IMR-90 (cell line): ENCODE results near the gene COL23A1. TPM values are rescaled to one million over a fixed set of nuclear protein-coding genes. Genes with fewer than 3 reads are reported as not detected.

Experiments used
- ATAC-seq: fragments of 200-7000 bp; cut with Tn5 transposase; 2 replicates; pipeline ENCODE4 v1.9.1; 2020; ENCODE audit warnings: low read depth, mild to moderate bottlenecking, moderate library complexity
- BruUV-seq: library from RNA; stranded (reverse); fragments of 400-500 nt; replicated peaks from 2 replicates; lab custom pipeline; 2021; lab: Mats Ljungman, UMichigan
- CTCF ChIA-PET: fragments of 300-600 bp; formaldehyde crosslinking; extraction: SDS; loops from one replicate; lab custom pipeline; 2021; ENCODE audit warnings: antibody characterized with exemption; lab: Yijun Ruan, JAX
- POLR2A ChIA-PET: fragments of 300-600 bp; sonication (Branson Sonifier 250); formaldehyde crosslinking; loops from one replicate; lab custom pipeline; 2022; ENCODE audit warnings: antibody characterized with exemption; ENCODE audit not compliant: unreplicated experiment; lab: Charles Lee
- DNase-seq: peaks from one replicate; pipeline ENCODE4 v3.0.0; 2013
- H2AFZ ChIP-seq: replicated peaks from 2 replicates; pipeline ENCODE3; 2013; ENCODE audit warnings: low read length, mild to moderate bottlenecking; ENCODE audit not compliant: poor library complexity
- H2AK5ac ChIP-seq: 2 replicates; pipeline ENCODE4 v1.6.1; 2013; ENCODE audit warnings: low read depth, low read length, inconsistent platforms
- H2AK9ac ChIP-seq: replicated peaks from 2 replicates; pipeline ENCODE3; 2013; ENCODE audit warnings: mild to moderate bottlenecking, low read depth, low read length, moderate library complexity; ENCODE audit not compliant: poor library complexity
- H2BK120ac ChIP-seq: 2 replicates; pipeline ENCODE4 v1.6.1; 2013; ENCODE audit warnings: low read depth, low read length, inconsistent platforms
- H2BK15ac ChIP-seq: 3 replicates; pipeline ENCODE4 v1.6.1; 2013; ENCODE audit warnings: low read depth, low read length, inconsistent platforms
- H2BK20ac ChIP-seq: 2 replicates; pipeline ENCODE4 v1.6.1; 2013; ENCODE audit warnings: low read depth, mild to moderate bottlenecking, inconsistent platforms, low read length, moderate library complexity
- H2BK5ac ChIP-seq: 2 replicates; pipeline ENCODE4 v1.6.1; 2013; ENCODE audit warnings: mild to moderate bottlenecking, low read depth, low read length, inconsistent platforms; ENCODE audit not compliant: poor library complexity, severe bottlenecking
- H3K14ac ChIP-seq: replicated peaks from 2 replicates; pipeline ENCODE4 v1.6.1; 2013; ENCODE audit warnings: low read depth, low read length, inconsistent platforms
- H3K18ac ChIP-seq: 2 replicates; pipeline ENCODE4 v1.6.1; 2013; ENCODE audit warnings: low read depth, low read length, control low read depth
- H3K23ac ChIP-seq: 2 replicates; pipeline ENCODE4 v1.6.1; 2013; ENCODE audit warnings: low read depth, low read length, inconsistent platforms
- H3K27ac ChIP-seq: 2 replicates; pipeline ENCODE4 v1.5.1; 2013; ENCODE audit warnings: mild to moderate bottlenecking, control low read depth, low read length; ENCODE audit not compliant: insufficient read depth
- H3K27me3 ChIP-seq: 2 replicates; pipeline ENCODE4 v1.6.1; 2013; ENCODE audit warnings: low read length; ENCODE audit not compliant: control insufficient read depth, insufficient read depth
- H3K36me3 ChIP-seq: 2 replicates; pipeline ENCODE4 v1.6.1; 2013; ENCODE audit warnings: low read length, mixed read lengths; ENCODE audit not compliant: control insufficient read depth, insufficient read depth
- H3K4ac ChIP-seq: 2 replicates; pipeline ENCODE4 v1.6.1; 2013; ENCODE audit warnings: low read depth, low read length, inconsistent platforms
- H3K4me1 ChIP-seq: 2 replicates; pipeline ENCODE4 v1.6.1; 2013; ENCODE audit warnings: low read length, mixed read lengths; ENCODE audit not compliant: control insufficient read depth, insufficient read depth
- H3K4me2 ChIP-seq: 2 replicates; pipeline ENCODE4 v1.6.1; 2013; ENCODE audit warnings: low read depth, mild to moderate bottlenecking, control low read depth, low read length, moderate library complexity
- H3K4me3 ChIP-seq: 2 replicates; pipeline ENCODE4 v1.5.1; 2013; ENCODE audit warnings: low read depth, mild to moderate bottlenecking, control low read depth, low read length, moderate library complexity; ENCODE audit not compliant: insufficient read depth
- H3K56ac ChIP-seq: 2 replicates; pipeline ENCODE4 v1.6.1; 2013; ENCODE audit warnings: low read length, inconsistent platforms; ENCODE audit not compliant: insufficient read depth; ENCODE audit errors: extremely low read depth
- H3K79me1 ChIP-seq, 2 experiments: 2 replicates each; pipeline ENCODE4 v1.6.1; 2013; ENCODE audit warnings: low read length in 2 of 2, inconsistent platforms in 1 of 2, low read depth in 1 of 2
- H3K9ac ChIP-seq: 2 replicates; pipeline ENCODE4 v1.6.1; 2013; ENCODE audit warnings: low read depth, low read length, control low read depth
- H3K9me1 ChIP-seq: 2 replicates; pipeline ENCODE4 v1.6.1; 2013; ENCODE audit warnings: low read length, inconsistent platforms; ENCODE audit not compliant: insufficient read depth
- H3K9me3 ChIP-seq: 2 replicates; pipeline ENCODE4 v1.6.1; 2013; ENCODE audit warnings: low read length; ENCODE audit not compliant: control insufficient read depth, insufficient read depth
- H4K20me1 ChIP-seq: 2 replicates; pipeline ENCODE4 v1.6.1; 2013; ENCODE audit warnings: low read length, inconsistent platforms; ENCODE audit not compliant: insufficient read depth
- H4K5ac ChIP-seq: 2 replicates; pipeline ENCODE4 v1.6.1; 2013; ENCODE audit warnings: mild to moderate bottlenecking, low read depth, low read length, control low read depth
- H4K8ac ChIP-seq, 2 experiments: 2 replicates each; pipeline ENCODE4 v1.6.1; 2013; ENCODE audit warnings: low read depth in 2 of 2, low read length in 2 of 2, control low read depth in 1 of 2, inconsistent platforms in 1 of 2
- H4K91ac ChIP-seq: 2 replicates; pipeline ENCODE4 v1.6.1; 2013; ENCODE audit warnings: low read depth, low read length, inconsistent platforms; ENCODE audit not compliant: insufficient read depth
- CEBPB ChIP-seq: IDR thresholded peaks from 2 replicates; pipeline ENCODE4 v1.6.1; 2012; ENCODE audit warnings: low read depth, low read length, improper control_type of control experiment
- MAFK ChIP-seq: IDR thresholded peaks from 2 replicates; pipeline ENCODE4 v1.6.1; 2012; ENCODE audit warnings: low read depth, low read length, improper control_type of control experiment
- POLR2A ChIP-seq: IDR thresholded peaks from 2 replicates; pipeline ENCODE4 v1.6.1; 2012; ENCODE audit warnings: mild to moderate bottlenecking, low read depth, low read length
- RAD21 ChIP-seq: IDR thresholded peaks from 2 replicates; pipeline ENCODE4 v1.6.1; 2012; ENCODE audit warnings: low read length, improper control_type of control experiment
- RCOR1 ChIP-seq: IDR thresholded peaks from 2 replicates; pipeline ENCODE4 v1.6.1; 2012; ENCODE audit warnings: mild to moderate bottlenecking, low read length, improper control_type of control experiment; ENCODE audit not compliant: insufficient replicate concordance
- RFX5 ChIP-seq: IDR thresholded peaks from 2 replicates; pipeline ENCODE4 v1.8.0; 2012; ENCODE audit warnings: low read depth, mild to moderate bottlenecking, low read length, moderate library complexity
- SMC3 ChIP-seq: fragments of 150-350 bp; IDR thresholded peaks from 2 replicates; pipeline ENCODE4 v1.6.1; 2016; ENCODE audit warnings: low read depth, mild to moderate bottlenecking, antibody characterized with exemption, low read length, moderate library complexity
- WGBS, 2 experiments: methylation state at CpG; one replicate each; pipeline versions ENCODE4 v1.1.5 to v1.1.7; 2013; ENCODE audit warnings: missing lambda C conversion rate in 2 of 2; ENCODE audit not compliant: insufficient read length in 1 of 2; ENCODE audit errors: extremely low coverage in 2 of 2; 5-methylcytosine and 5-hydroxymethylcytosine counted together
- dilution Hi-C: fragments of 300-500 bp; cut with HindIII; formaldehyde crosslinking; loops from one replicate; pipeline ENCODE4 v1.14.3; 2018; ENCODE audit warnings: low sequenced_read_pairs; ENCODE audit not compliant: unreplicated experiment
- in situ Hi-C: fragments of 300-500 bp; cut with MboI; formaldehyde crosslinking; loops from 3 replicates; pipeline ENCODE4 v1.14.3; 2019; ENCODE audit warnings: low sequenced_read_pairs, inconsistent platforms, mixed read lengths
- intact Hi-C: fragments of 100-400 bp; cut with micrococcal nuclease; formaldehyde crosslinking; loops from 2 replicates; pipeline ENCODE4 v1.10.0; 2022
- polyA plus RNA-seq, 3 experiments: library from polyadenylated mRNA; depleted of rRNA; stranded (reverse); fragments of >200 nt; gene quantifications; 2 replicates each; pipeline ENCODE4 v1.2.3, GENCODE V29; 2012; ENCODE audit warnings: low replicate concordance in 1 of 3
- total RNA-seq: library from RNA; depleted of rRNA; stranded (reverse); fragments of >200 nt; gene quantifications from 2 replicates; pipeline ENCODE4 v1.2.3, GENCODE V29; 2012
- TF ChIP-seq, protein P1 (sequence below): conservative IDR thresholded peaks from 2 replicates; pipeline ENCODE4 v1.5.1; 2012; ENCODE audit warnings: mild to moderate bottlenecking, low read depth, low read length, improper control_type of control experiment

COL23A1 gene
- total and polyA plus RNA-seq, 2 of the 4 experiments (the other 2 are of a cell fraction): not detected

DNA sequence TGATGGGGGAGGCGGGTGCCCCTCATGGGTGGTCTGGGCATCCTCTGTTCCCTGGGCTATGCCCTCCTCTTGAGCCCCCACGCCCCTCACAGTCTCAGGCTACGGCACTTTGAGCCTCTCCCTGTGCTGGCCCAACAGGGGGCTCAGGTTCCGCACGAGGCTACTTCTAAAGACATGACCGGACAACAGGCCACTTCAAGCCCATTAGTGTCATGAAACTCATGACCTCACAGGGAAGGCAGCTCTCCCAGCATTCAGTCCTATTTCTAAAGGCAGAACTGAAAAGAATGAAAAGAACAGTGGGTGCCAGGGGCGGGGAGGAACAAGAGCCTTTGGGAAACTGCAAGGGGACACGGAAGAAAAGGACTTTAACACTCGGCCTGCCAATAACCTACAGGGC, 45.0 kb downstream of the COL23A1 start:
- H2BK15ac ChIP-seq: no peak overlapping the region
- H2AK9ac ChIP-seq: no peak overlapping the region
- dilution Hi-C loops (no loop called here), intact Hi-C loops (no loop called here), in situ Hi-C loops (no loop called here)
- no peak overlapping the region for H3K4ac ChIP-seq
- H3K4me1 ChIP-seq: no peaks in the 10 kb centered on the region
- H3K18ac ChIP-seq: no peak overlapping the region
- DNase-seq: no peak
- TF ChIP-seq RFX5 (no peak), RAD21 (no peak), MAFK (no peak), RCOR1 (no peak), CEBPB (no peak), SMC3 (no peak), POLR2A (no peak)
- TF ChIP-seq, protein P1, sequence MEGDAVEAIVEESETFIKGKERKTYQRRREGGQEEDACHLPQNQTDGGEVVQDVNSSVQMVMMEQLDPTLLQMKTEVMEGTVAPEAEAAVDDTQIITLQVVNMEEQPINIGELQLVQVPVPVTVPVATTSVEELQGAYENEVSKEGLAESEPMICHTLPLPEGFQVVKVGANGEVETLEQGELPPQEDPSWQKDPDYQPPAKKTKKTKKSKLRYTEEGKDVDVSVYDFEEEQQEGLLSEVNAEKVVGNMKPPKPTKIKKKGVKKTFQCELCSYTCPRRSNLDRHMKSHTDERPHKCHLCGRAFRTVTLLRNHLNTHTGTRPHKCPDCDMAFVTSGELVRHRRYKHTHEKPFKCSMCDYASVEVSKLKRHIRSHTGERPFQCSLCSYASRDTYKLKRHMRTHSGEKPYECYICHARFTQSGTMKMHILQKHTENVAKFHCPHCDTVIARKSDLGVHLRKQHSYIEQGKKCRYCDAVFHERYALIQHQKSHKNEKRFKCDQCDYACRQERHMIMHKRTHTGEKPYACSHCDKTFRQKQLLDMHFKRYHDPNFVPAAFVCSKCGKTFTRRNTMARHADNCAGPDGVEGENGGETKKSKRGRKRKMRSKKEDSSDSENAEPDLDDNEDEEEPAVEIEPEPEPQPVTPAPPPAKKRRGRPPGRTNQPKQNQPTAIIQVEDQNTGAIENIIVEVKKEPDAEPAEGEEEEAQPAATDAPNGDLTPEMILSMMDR: no peak
- H3K9ac ChIP-seq: no peak overlapping the region
- POLR2A ChIA-PET: no interaction called here
- H3K36me3 ChIP-seq: no peaks in the 10 kb centered on the region
- no peak overlapping the region for H3K4me2 ChIP-seq
- H3K4me3 ChIP-seq: no peak overlapping the region
- ATAC-seq: no peak
- H4K20me1 ChIP-seq: no peaks in the 10 kb centered on the region
- no peak overlapping the region for H2BK120ac ChIP-seq
- no CpG with 5 or more reads among the region's 9 CpGs for WGBS, 2 experiments
- no peaks in the 10 kb centered on the region for H3K27me3 ChIP-seq
- no peak overlapping the region for H2AK5ac ChIP-seq
- H3K14ac ChIP-seq: no peak overlapping the region
- no peak overlapping the region for H4K91ac ChIP-seq
- no peak overlapping the region for H4K8ac ChIP-seq
- H3K23ac ChIP-seq: no peak overlapping the region
- H3K9me3 ChIP-seq: peaks cover 3% of the 10 kb centered on the region
- H2BK20ac ChIP-seq: no peak overlapping the region
- H4K5ac ChIP-seq: no peak overlapping the region
- H3K9me1 ChIP-seq: no peaks in the 10 kb centered on the region
- no TSS peak for BruUV-seq
- H3K56ac ChIP-seq: no peak overlapping the region
- no peak overlapping the region for H3K27ac ChIP-seq
- no peak overlapping the region for H2BK5ac ChIP-seq
- H3K79me1 ChIP-seq: no peaks in the 10 kb centered on the region
- CTCF ChIA-PET: no interaction called here
- no peak overlapping the region for H2AFZ ChIP-seq
